CD4-positive, CD25-positive, alpha-beta regulatory T cell (primary cell): Measurements from ENCODE around the gene B3GNT9. TPM values are rescaled to one million over a fixed set of nuclear protein-coding genes. Genes with fewer than 3 reads are reported as not detected.

Experiments
- ATAC-seq, 2 donors: fragments of 150-1000 bp; cut with Tn5 transposase; one replicate each; pipeline ENCODE4 v1.10.0; 2021; ENCODE audit warnings: low read depth in 2 of 2, moderate number of reproducible peaks in 2 of 2, moderate library complexity in 1 of 2
- DNase-seq, 3 donors: peaks; one replicate each; pipeline versions ENCODE4 v3.0.0 to v3.0.0-alpha.2; 2012 to 2022; ENCODE audit warnings: mixed read lengths in 1 of 3
- H3K27ac ChIP-seq: one replicate; pipeline ENCODE4 v1.7.0; 2013; ENCODE audit warnings: mild to moderate bottlenecking, low read length; ENCODE audit not compliant: insufficient read depth, poor library complexity, severe bottlenecking
- H3K27me3 ChIP-seq: one replicate; pipeline ENCODE4 v1.7.0; 2013; ENCODE audit warnings: low read length; ENCODE audit not compliant: control insufficient read depth, insufficient read depth
- H3K36me3 ChIP-seq: one replicate; pipeline ENCODE4 v1.7.0; 2013; ENCODE audit warnings: mild to moderate bottlenecking, low read length, moderate library complexity; ENCODE audit not compliant: control insufficient read depth, insufficient read depth
- H3K4me1 ChIP-seq: 2 replicates; pipeline ENCODE4 v1.7.0; 2013; ENCODE audit warnings: mild to moderate bottlenecking, low read length; ENCODE audit not compliant: insufficient read depth, control insufficient read depth, poor library complexity, severe bottlenecking
- H3K4me3 ChIP-seq: one replicate; pipeline ENCODE4 v1.7.0; 2013; ENCODE audit warnings: low read depth, mild to moderate bottlenecking, low read length, moderate library complexity
- H3K9me3 ChIP-seq, 2 experiments: 1 replicate in 1 of 2; 2 replicates in 1 of 2; pipeline ENCODE4 v1.7.0; 2013; ENCODE audit warnings: low read length in 2 of 2, mild to moderate bottlenecking in 1 of 2, moderate library complexity in 1 of 2; ENCODE audit not compliant: control insufficient read depth in 2 of 2
- H3K27ac Mint-ChIP-seq, 3 donors: one replicate each; pipeline ENCODE4 v1.8.0; 2020 to 2022; ENCODE audit warnings: mild to moderate bottlenecking in 3 of 3, mixed read lengths in 3 of 3, moderate library complexity in 2 of 3
- H3K27me3 Mint-ChIP-seq: one replicate; pipeline ENCODE4 v1.8.0; 2022; ENCODE audit warnings: mild to moderate bottlenecking, mixed read lengths
- H3K36me3 Mint-ChIP-seq: one replicate; pipeline ENCODE4 v1.8.0; 2020; ENCODE audit warnings: mixed read lengths
- H3K4me1 Mint-ChIP-seq, 4 donors: one replicate each; pipeline ENCODE4 v1.8.0; 2020 to 2022; ENCODE audit warnings: mixed read lengths in 4 of 4, mild to moderate bottlenecking in 1 of 4
- H3K4me3 Mint-ChIP-seq, 4 donors: one replicate each; pipeline ENCODE4 v1.8.0; 2020 to 2022; ENCODE audit warnings: mild to moderate bottlenecking in 4 of 4, mixed read lengths in 4 of 4, moderate library complexity in 3 of 4
- H3K9me3 Mint-ChIP-seq, 7 donors: one replicate each; pipeline ENCODE4 v1.8.0; 2020 to 2022; ENCODE audit warnings: mixed read lengths in 7 of 7, mild to moderate bottlenecking in 3 of 7, moderate library complexity in 2 of 7
- polyA plus RNA-seq, 4 donors: library from polyadenylated mRNA; unstranded; fragments of 300-500 nt; fragmentation: Illumina TruSeq; gene quantifications; one replicate each; pipeline ENCODE4 v1.2.3, GENCODE V29; 2021
- total RNA-seq: library from RNA; stranded (reverse); gene quantifications from one replicate; pipeline ENCODE4 v1.2.3, GENCODE V29; 2022

The B3GNT9 gene
- total and polyA plus RNA-seq, 5 donors from 2014 or later, result 0.44 to 3.4 (median 1.3) TPM

DNA sequence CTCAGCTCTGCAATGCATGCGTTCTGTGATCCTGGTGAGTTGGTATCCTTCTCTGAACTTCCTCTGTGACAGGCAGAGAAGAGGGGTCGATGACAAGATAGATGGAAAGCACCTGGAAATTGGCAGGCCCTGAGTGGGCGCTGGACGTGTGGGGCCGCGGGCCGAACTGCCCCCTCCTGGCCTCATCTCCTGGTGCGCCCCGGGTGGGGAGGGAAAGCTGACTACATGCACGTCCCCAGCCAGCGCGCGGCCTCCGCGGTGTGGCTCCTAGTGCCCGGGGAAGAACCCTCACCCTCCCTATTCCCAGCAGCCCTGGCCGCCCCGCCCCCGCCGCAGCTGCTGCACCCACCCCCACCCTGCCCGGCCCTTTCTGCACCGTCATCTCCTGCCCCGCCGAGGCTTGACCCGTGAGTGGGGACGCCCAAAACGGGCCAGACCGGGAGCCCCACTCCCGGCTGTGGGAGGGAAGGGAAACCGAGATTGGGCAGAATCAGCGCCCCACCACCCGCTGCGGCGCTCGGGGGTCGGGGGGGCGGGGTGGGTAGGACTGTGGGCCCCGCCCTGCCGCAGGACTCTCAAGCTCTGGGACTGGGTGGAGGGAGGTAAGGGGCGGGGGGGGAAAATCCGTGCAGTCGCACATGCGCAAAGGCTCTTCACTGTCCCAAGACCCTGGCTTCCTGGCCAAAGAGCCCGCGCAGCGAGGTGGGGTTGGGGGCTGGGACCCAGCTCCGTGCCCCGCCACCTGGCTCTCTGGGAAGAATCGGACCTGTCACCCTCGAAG is 19.6 kb upstream of the B3GNT9 start, which contains the start of gene NOL3:
Gene NOL3 (plus strand): TSS at position 371 of the 781 bp plus-strand sequence.
- Histone ChIP-seq H3K27ac (no peak within 1 kb of the TSS), H3K4me1 (peaks cover 40% of the 10 kb centered on the region), H3K36me3 (no peaks in the 10 kb centered on the region), H3K4me3 (no peak within 1 kb of the TSS), H3K9me3 (no peaks in the 10 kb centered on the region), H3K27me3 (peaks cover 28% of the 10 kb centered on the region)
- Mint-ChIP-seq H3K27me3 (peaks cover 75% of the 10 kb centered on the region), H3K9me3 (peaks cover 0 to 2% (median 0%) of the 10 kb centered on the region in 7 donors), H3K36me3 (no peaks in the 10 kb centered on the region), H3K4me1 (peaks cover 5 to 31% (median 14%) of the 10 kb centered on the region in 4 donors), H3K27ac (peak within 1 kb of the TSS in 1 of 3 donors; percentile 26), H3K4me3 (peak within 1 kb of the TSS; percentile 5 to 38 (median 10))
- ATAC-seq (no peak), DNase-seq (peak in 1 of 3 donors; percentile 62)

DNA sequence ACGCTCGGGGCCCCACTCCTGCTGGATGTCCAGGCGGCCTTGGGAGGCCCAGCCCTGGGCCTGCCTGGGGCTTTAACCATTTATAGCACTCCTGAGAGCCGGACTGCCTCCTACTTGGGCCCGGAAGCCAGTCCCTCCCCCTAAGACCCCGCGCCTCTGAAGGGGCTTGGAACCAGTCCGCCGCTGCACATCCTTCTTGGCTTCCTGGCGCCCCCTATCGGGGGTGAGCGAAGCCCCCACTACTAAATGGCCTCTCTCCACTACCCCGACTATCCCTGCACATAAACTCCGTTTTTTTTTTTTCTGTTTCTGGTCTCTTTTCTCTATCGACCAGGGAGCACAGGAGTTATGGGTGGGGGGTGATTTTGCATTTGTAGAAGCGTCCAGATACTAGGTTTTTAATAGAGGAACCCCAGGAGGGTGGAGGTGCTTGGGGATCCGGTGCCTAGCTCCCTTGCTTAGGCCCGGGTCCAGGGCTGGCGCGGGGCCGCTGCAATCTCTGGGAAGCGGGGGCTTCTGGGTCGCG is 18.9 kb upstream of the B3GNT9 start:
- H3K4me3 Mint-ChIP-seq, result peak overlapping the region in 3 of 4 donors; percentile 3 to 38 (median 5)
- DNase-seq (peak in 1 of 3 donors; percentile 44), ATAC-seq (no peak)
- H3K27me3 ChIP-seq, result peaks cover 28% of the 10 kb centered on the region
- peaks cover 0 to 2% (median 0%) of the 10 kb centered on the region in 7 donors for H3K9me3 Mint-ChIP-seq
- no peaks in the 10 kb centered on the region for H3K36me3 Mint-ChIP-seq
- H3K4me1 ChIP-seq, result peaks cover 44% of the 10 kb centered on the region
- no peaks in the 10 kb centered on the region for H3K9me3 ChIP-seq
- H3K27ac Mint-ChIP-seq, result no peak overlapping the region
- peaks cover 5 to 34% (median 15%) of the 10 kb centered on the region in 4 donors for H3K4me1 Mint-ChIP-seq
- no peak overlapping the region for H3K4me3 ChIP-seq
- no peak overlapping the region for H3K27ac ChIP-seq
- H3K36me3 ChIP-seq, result no peaks in the 10 kb centered on the region
- H3K27me3 Mint-ChIP-seq, result peaks cover 79% of the 10 kb centered on the region

DNA sequence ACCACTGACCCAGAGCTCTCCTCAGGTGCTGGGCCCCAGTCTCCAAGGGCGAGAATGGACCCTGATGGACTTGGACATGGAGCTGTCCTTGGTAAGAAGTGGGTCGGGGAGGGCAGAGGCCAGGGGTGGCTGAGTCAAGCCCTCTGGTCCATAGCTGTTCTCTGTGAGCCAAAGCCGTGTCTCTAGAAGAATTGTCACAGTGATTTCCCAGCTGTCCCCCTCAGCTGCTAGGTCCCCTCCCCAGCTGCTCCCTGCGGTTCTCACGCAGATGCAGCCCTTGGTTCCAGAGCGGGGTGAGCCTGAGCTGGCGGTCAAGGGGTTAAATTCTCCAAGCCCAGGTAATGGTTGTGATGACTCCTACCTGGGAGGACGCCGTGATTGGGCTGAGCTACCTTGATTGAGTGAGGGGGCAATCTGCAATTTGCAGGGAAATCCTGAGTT is 18.2 kb upstream of the B3GNT9 start:
- no peak overlapping the region for H3K27ac Mint-ChIP-seq
- Histone ChIP-seq H3K27ac (no peak overlapping the region), H3K36me3 (no peaks in the 10 kb centered on the region), H3K4me3 (no peak overlapping the region), H3K4me1 (peaks cover 43% of the 10 kb centered on the region), H3K27me3 (peaks cover 28% of the 10 kb centered on the region), H3K9me3 (no peaks in the 10 kb centered on the region)
- peaks cover 0 to 2% (median 0%) of the 10 kb centered on the region in 7 donors for H3K9me3 Mint-ChIP-seq
- no peak for DNase-seq
- H3K4me1 Mint-ChIP-seq, result peaks cover 5 to 36% (median 15%) of the 10 kb centered on the region in 4 donors
- H3K36me3 Mint-ChIP-seq, result no peaks in the 10 kb centered on the region
- peak overlapping the region in 1 of 4 donors; percentile 38 for H3K4me3 Mint-ChIP-seq
- no peak for ATAC-seq
- H3K27me3 Mint-ChIP-seq, result peaks cover 84% of the 10 kb centered on the region

DNA sequence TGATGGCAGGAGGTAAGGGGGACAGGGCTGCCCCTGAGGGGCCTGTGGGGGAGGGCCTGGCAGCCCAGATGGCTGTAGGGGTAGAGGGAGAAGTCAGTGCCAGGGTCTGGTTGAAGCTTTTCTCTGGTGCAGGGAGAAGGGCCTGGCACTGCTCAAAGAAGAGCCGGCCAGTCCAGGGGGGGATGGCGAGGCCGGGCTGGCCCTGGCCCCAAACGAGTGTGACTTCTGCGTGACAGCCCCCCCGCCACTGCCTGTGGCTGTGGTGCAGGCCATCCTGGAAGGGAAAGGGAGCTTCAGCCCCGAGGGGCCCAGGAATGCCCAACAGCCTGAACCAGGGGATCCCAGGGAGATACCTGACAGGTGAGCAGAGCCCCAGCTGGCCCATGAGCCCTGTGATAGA is 16.8 kb upstream of the B3GNT9 start:
- H3K9me3 Mint-ChIP-seq, result peaks cover 0 to 2% (median 0%) of the 10 kb centered on the region in 7 donors
- peak overlapping the region in 2 of 4 donors; percentile 5 to 68 for H3K4me3 Mint-ChIP-seq
- no peak for DNase-seq
- peaks cover 78% of the 10 kb centered on the region for H3K27me3 Mint-ChIP-seq
- Histone ChIP-seq H3K36me3 (no peaks in the 10 kb centered on the region), H3K9me3 (no peaks in the 10 kb centered on the region), H3K4me3 (no peak overlapping the region), H3K4me1 (peaks cover 50% of the 10 kb centered on the region), H3K27me3 (peaks cover 20% of the 10 kb centered on the region), H3K27ac (no peak overlapping the region)
- H3K4me1 Mint-ChIP-seq, result peaks cover 0 to 30% (median 8%) of the 10 kb centered on the region in 4 donors
- no peak overlapping the region for H3K27ac Mint-ChIP-seq
- no peaks in the 10 kb centered on the region for H3K36me3 Mint-ChIP-seq
- ATAC-seq, result no peak

DNA sequence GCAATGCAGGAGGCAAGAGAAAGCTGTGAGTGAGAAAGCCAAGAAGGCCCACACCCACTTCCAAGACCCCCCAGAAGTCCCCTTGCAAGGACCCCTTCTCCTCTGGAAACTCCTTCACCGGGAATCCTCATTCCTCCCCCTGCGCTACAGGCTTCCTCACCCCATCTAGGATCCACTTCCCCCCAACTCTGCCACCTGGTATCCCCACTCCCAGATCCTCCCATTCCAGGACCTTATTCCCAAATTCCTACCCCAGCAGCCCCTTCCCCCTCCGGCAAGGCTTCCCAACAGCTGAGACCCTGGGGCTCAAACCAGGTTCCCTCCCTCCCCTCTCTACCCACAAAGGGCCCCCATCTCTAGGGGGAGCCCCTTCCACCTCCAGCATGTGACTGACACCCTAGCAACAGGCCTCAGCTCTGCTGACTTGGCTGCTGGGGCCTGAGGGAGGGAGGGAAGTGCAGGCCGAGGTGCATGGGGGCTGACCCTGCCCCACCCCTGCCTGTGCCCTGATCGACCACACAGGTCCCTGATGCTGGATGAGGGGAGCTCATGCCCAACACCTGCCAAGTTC is 15.9 kb upstream of the B3GNT9 start:
- peak overlapping the region in 1 of 4 donors; percentile 24 for H3K4me3 Mint-ChIP-seq

DNA sequence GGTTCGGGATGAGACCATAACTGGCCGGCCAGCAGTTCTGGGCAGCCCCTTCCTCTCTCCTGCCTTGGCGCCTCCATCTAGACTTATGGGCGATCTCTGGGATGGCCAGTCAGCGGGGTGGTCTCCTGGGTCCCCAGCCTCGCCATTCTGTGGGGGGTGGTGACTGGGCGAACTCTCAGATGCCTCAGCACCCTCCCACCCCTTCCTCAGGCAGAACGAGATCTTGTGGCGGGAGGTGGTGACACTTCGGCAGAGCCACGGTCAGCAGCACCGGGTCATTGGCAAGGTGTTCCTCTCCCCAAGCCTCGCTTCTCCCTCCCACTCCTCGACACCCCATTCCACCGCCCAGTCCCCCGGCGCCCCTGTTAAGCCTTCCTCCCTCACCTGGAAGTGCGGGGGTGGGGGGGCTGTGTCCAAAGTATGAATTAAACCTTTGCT is 15.3 kb upstream of the B3GNT9 start:
- peaks cover 76% of the 10 kb centered on the region for H3K27me3 Mint-ChIP-seq
- DNase-seq, result no peak
- Histone ChIP-seq H3K27me3 (peaks cover 14% of the 10 kb centered on the region), H3K36me3 (no peaks in the 10 kb centered on the region), H3K9me3 (no peaks in the 10 kb centered on the region), H3K4me3 (no peak overlapping the region), H3K4me1 (peaks cover 52% of the 10 kb centered on the region), H3K27ac (no peak overlapping the region)
- H3K9me3 Mint-ChIP-seq, result peaks cover 0 to 2% (median 0%) of the 10 kb centered on the region in 7 donors
- H3K4me1 Mint-ChIP-seq, result peaks cover 4 to 40% (median 12%) of the 10 kb centered on the region in 4 donors
- no peak for ATAC-seq
- H3K27ac Mint-ChIP-seq, result no peak overlapping the region
- no peaks in the 10 kb centered on the region for H3K36me3 Mint-ChIP-seq
- H3K4me3 Mint-ChIP-seq, result peak overlapping the region in 1 of 4 donors; percentile 24

More for the DNA sequence above, 15.9 kb upstream of the B3GNT9 start:
- H3K4me3 ChIP-seq, result no peak overlapping the region
- H3K27me3 ChIP-seq, result peaks cover 19% of the 10 kb centered on the region
- H3K36me3 ChIP-seq, result no peaks in the 10 kb centered on the region
- H3K27ac ChIP-seq, result no peak overlapping the region
- no peaks in the 10 kb centered on the region for H3K36me3 Mint-ChIP-seq
- H3K27ac Mint-ChIP-seq, result peak overlapping the region in 1 of 3 donors; percentile 48
- H3K4me1 ChIP-seq, result peaks cover 52% of the 10 kb centered on the region
- DNase-seq (no peak), ATAC-seq (no peak)
- H3K9me3 Mint-ChIP-seq, result peaks cover 0 to 2% (median 0%) of the 10 kb centered on the region in 7 donors
- peaks cover 4 to 37% (median 11%) of the 10 kb centered on the region in 4 donors for H3K4me1 Mint-ChIP-seq
- H3K9me3 ChIP-seq, result no peaks in the 10 kb centered on the region
- peaks cover 80% of the 10 kb centered on the region for H3K27me3 Mint-ChIP-seq

DNA sequence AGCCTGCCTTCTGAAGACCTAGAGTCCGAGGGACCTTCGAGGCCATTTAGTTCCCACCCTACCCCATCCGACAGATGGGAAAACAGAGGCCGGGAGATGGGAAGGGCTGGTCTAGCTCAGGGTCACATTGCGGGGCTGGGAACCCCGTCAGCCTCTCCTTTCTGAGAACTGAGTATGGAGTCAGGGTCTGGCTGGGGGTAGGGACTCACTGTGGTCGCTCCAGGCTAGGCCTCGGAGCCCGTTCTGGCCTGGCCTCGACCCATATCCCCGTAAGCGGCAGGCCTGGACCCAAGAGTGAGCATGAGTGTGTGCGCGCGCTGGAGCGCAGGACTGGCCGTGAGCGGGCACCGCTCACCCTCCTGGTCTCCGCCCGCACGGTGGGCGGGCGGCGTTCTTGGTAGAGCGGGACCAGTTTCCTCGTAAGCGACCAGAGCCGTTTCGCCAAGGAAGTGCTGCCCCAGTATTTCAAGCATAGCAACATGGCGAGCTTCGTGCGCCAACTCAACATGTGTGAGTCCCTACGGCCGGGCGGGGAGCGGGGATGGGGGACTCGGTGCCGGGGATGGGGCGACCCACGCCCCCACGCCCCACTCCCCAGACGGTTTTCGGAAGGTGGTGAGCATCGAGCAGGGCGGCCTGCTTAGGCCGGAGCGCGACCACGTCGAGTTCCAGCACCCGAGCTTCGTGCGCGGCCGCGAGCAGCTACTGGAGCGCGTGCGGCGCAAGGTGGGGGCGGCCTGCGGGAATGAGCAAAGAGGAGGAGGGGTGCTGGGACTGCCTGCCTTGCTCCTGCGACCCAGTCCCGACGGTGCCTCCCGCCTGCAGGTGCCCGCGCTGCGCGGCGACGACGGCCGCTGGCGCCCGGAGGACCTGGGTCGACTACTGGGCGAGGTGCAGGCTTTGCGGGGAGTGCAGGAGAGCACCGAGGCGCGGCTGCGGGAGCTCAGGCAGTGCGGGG is 14.6 kb upstream of the B3GNT9 start:
- peaks cover 54% of the 10 kb centered on the region for H3K4me1 ChIP-seq
- H3K27me3 ChIP-seq, result peaks cover 13% of the 10 kb centered on the region
- no peaks in the 10 kb centered on the region for H3K9me3 ChIP-seq
- H3K4me1 Mint-ChIP-seq, result peaks cover 4 to 42% (median 18%) of the 10 kb centered on the region in 4 donors
- peak overlapping the region; percentile 29 to 74 (median 62) for H3K4me3 Mint-ChIP-seq
- no peak overlapping the region for H3K4me3 ChIP-seq
- H3K27ac Mint-ChIP-seq, result no peak overlapping the region
- peaks cover 78% of the 10 kb centered on the region for H3K27me3 Mint-ChIP-seq
- no peaks in the 10 kb centered on the region for H3K36me3 ChIP-seq
- H3K36me3 Mint-ChIP-seq, result no peaks in the 10 kb centered on the region
- ATAC-seq (no peak), DNase-seq (peak in 1 of 3 donors; percentile 56)
- H3K9me3 Mint-ChIP-seq, result peaks cover 0 to 2% (median 0%) of the 10 kb centered on the region in 7 donors
- no peak overlapping the region for H3K27ac ChIP-seq
